K562 (cell line): Measurements from ENCODE around the gene CFAP97D2. TPM values are rescaled to one million over a fixed set of nuclear protein-coding genes. Genes with fewer than 3 reads are reported as not detected.

Experiments used
- ATAC-seq: fragments of 200-7000 bp; cut with Tn5 transposase; 3 replicates; pipeline ENCODE4 v1.9.1; 2020; ENCODE audit warnings: moderate library complexity
- BruUV-seq: library from RNA; stranded (reverse); fragments of 400-500 nt; replicated peaks from 2 replicates; lab custom pipeline; 2021; lab: Mats Ljungman, UMichigan
- CTCF ChIA-PET: fragments of 300-600 bp; formaldehyde crosslinking; extraction: SDS; loops from one replicate; lab custom pipeline; 2021; ENCODE audit warnings: low intra/inter-chr PET ratio; lab: Yijun Ruan, JAX
- POLR2A ChIA-PET: fragments of 300-600, 350-650 bp; sonication (Branson Sonifier 250); formaldehyde crosslinking; extraction: SDS; loops from one replicate; lab custom pipeline; 2021; ENCODE audit warnings: antibody characterized with exemption, inconsistent platforms; lab: Yijun Ruan, JAX
- DNase-seq, 4 experiments: peaks; one replicate each; pipeline versions ENCODE4 v3.0.0 to v3.0.0-alpha.2; 2011 to 2018; ENCODE audit warnings: low spot score in 3 of 4, mixed read lengths in 3 of 4; ENCODE audit errors: extremely low read depth in 1 of 4
- FAIRE-seq: peaks from 2 replicates; lab custom pipeline; 2011; peaks lifted over from hg19 to GRCh38; lab: Jason Lieb, UNC
- H2AFZ ChIP-seq: 2 replicates; pipeline ENCODE4 v1.6.0; 2011; ENCODE audit warnings: low read depth, low read length, control low read depth, inconsistent platforms
- H3K27ac ChIP-seq: fragments of 200-600 bp; 3 replicates; pipeline ENCODE4 v1.8.0; 2011; ENCODE audit warnings: low read depth, mild to moderate bottlenecking, control low read depth, inconsistent platforms, low read length, moderate library complexity, mixed read lengths; ENCODE audit errors: extremely low read depth
- H3K27me3 ChIP-seq, 2 experiments: fragments of 300-600 bp in 1 of 2; 2 replicates in 1 of 2; 3 replicates in 1 of 2; pipeline versions ENCODE4 v1.6.0 to v1.8.0; 2011; ENCODE audit warnings: inconsistent platforms in 2 of 2, low read length in 2 of 2, mild to moderate bottlenecking in 1 of 2, mixed read lengths in 1 of 2, moderate library complexity in 1 of 2; ENCODE audit not compliant: control insufficient read depth in 2 of 2, insufficient read depth in 2 of 2
- H3K36me3 ChIP-seq: fragments of 300-600 bp; 3 replicates; pipeline ENCODE4 v1.8.0; 2011; ENCODE audit warnings: mild to moderate bottlenecking, low read length, inconsistent platforms; ENCODE audit not compliant: control insufficient read depth, insufficient read depth
- H3K4me1 ChIP-seq, 2 experiments: fragments of 200-600 bp in 1 of 2; replicated peaks in 1 of 2; 2 replicates in 1 of 2; 3 replicates in 1 of 2; pipeline versions ENCODE4 v1.5.1 to v1.8.0; 2011; ENCODE audit warnings: inconsistent platforms in 2 of 2, low read length in 2 of 2, mild to moderate bottlenecking in 1 of 2, mixed read lengths in 1 of 2, moderate library complexity in 1 of 2; ENCODE audit not compliant: control insufficient read depth in 2 of 2, insufficient read depth in 2 of 2
- H3K4me2 ChIP-seq: 2 replicates; pipeline ENCODE4 v1.6.1; 2011; ENCODE audit warnings: low read length, control low read depth, inconsistent platforms, mixed read lengths; ENCODE audit not compliant: insufficient read depth
- H3K4me3 ChIP-seq: fragments of 200-600 bp; sonication (generic), shearing (Covaris generic); 2 replicates; pipeline ENCODE4 v1.5.1; 2016; ENCODE audit warnings: control low read depth, inconsistent platforms
- H3K79me2 ChIP-seq: fragments of 200-600 bp; 3 replicates; pipeline ENCODE4 v1.8.0; 2011; ENCODE audit warnings: low read length, inconsistent platforms; ENCODE audit not compliant: control insufficient read depth, insufficient read depth
- H3K9ac ChIP-seq, 2 experiments: 2 replicates each; pipeline versions ENCODE4 v1.6.0 to v1.6.1; 2011; ENCODE audit warnings: low read depth in 2 of 2, low read length in 2 of 2, control low read depth in 1 of 2, inconsistent platforms in 1 of 2, mild to moderate bottlenecking in 1 of 2, mixed read lengths in 1 of 2; ENCODE audit not compliant: insufficient read depth in 1 of 2
- H3K9me1 ChIP-seq: one replicate; pipeline ENCODE4 v1.6.0; 2011; ENCODE audit warnings: inconsistent platforms, mild to moderate bottlenecking, low read length, moderate library complexity; ENCODE audit not compliant: control insufficient read depth, insufficient read depth
- H3K9me3 ChIP-seq: replicated peaks from 2 replicates; pipeline ENCODE4 v1.5.1; 2011; ENCODE audit warnings: low read depth, low read length, inconsistent platforms; ENCODE audit not compliant: control insufficient read depth, insufficient read depth
- H4K20me1 ChIP-seq: replicated peaks from 2 replicates; pipeline ENCODE4 v1.6.1; 2011; ENCODE audit warnings: low read length, inconsistent platforms, mixed read lengths; ENCODE audit not compliant: control insufficient read depth, insufficient read depth
- AFF1 ChIP-seq, 2 experiments: fragments of 450-650 bp; IDR thresholded peaks; 2 replicates each; pipeline ENCODE4 v1.6.1; 2018; ENCODE audit warnings: mild to moderate bottlenecking in 2 of 2, low read depth in 1 of 2; ENCODE audit not compliant: partially characterized antibody in 2 of 2
- CBX8 ChIP-seq: fragments of 200-600 bp; sonication (generic); IDR thresholded peaks from 2 replicates; pipeline ENCODE4 v1.6.1; 2012; ENCODE audit warnings: borderline replicate concordance, mixed run types, low read depth, mild to moderate bottlenecking, moderate library complexity, mixed read lengths, low read length, control low read depth, inconsistent platforms; ENCODE audit not compliant: poor library complexity, severe bottlenecking; ENCODE audit errors: extremely low read depth
- TOE1 ChIP-seq, 2 experiments: fragments of 450-650 bp in 1 of 2; sonication (generic) in 1 of 2; formaldehyde crosslinking in 1 of 2; IDR thresholded peaks; 2 replicates each; pipeline versions ENCODE4 v1.7.1 to v1.8.0; 2016 to 2022; ENCODE audit warnings: borderline replicate concordance in 2 of 2, mild to moderate bottlenecking in 2 of 2, antibody characterized with exemption in 1 of 2, inconsistent platforms in 1 of 2, low read depth in 1 of 2, missing genetic modification reagents in 1 of 2, moderate library complexity in 1 of 2
- ZBTB40 ChIP-seq, 2 experiments: fragments of 450-650 bp in 1 of 2; sonication (generic) in 1 of 2; formaldehyde crosslinking in 1 of 2; IDR thresholded peaks; 2 replicates each; pipeline versions ENCODE4 v1.7.1 to v1.9.0; 2016 to 2022; ENCODE audit warnings: inconsistent platforms in 1 of 2, mild to moderate bottlenecking in 1 of 2, missing genetic modification reagents in 1 of 2
- WGBS: fragments of 100-300 bp; shearing (Covaris generic); methylation state at CpG from one replicate; pipeline ENCODE4 v1.1.6; 2016; ENCODE audit warnings: low coverage, mixed read lengths; ENCODE audit not compliant: insufficient coverage; ENCODE audit errors: missing lambda C conversion rate; 5-methylcytosine and 5-hydroxymethylcytosine counted together
- in situ Hi-C: fragments of 300-500 bp; cut with MboI; formaldehyde crosslinking; loops from 4 replicates; pipeline ENCODE4 v1.15.0; 2018; ENCODE audit warnings: inconsistent platforms, mixed read lengths
- intact Hi-C: fragments of 100-400 bp; cut with micrococcal nuclease; formaldehyde crosslinking; loops from 2 replicates; pipeline ENCODE4 v1.14.2; 2022
- polyA plus RNA-seq, 8 experiments: library from polyadenylated mRNA; depleted of rRNA in 4 of 8; stranded (reverse) in 5 of 8; unstranded in 3 of 8; fragments of >200 nt; fragmentation: Nextera tagmentation in 2 of 8; fragmentation: Illumina TruSeq in 1 of 8; extraction: Ambion mirVana in 2 of 8; extraction: Trizol in 1 of 8; gene quantifications; 2 replicates each; pipeline versions ENCODE4 v1.2.1 to v1.2.3, GENCODE V29; 2011 to 2014; ENCODE audit warnings: inconsistent platforms in 1 of 8, missing spikeins in 1 of 8
- total RNA-seq, 7 experiments: library from RNA; depleted of rRNA in 6 of 7; stranded (reverse); fragments of >200 nt in 6 of 7; fragmentation: Illumina TruSeq in 2 of 7; extraction: Trizol in 2 of 7; gene quantifications; 2 replicates each; pipeline versions ENCODE4 v1.2.1 to v1.2.3, GENCODE V29; 2011 to 2021; ENCODE audit warnings: low replicate concordance in 1 of 7

CFAP97D2 gene
- total and polyA plus RNA-seq, 9 of the 15 experiments (the other 6 are each of a cell fraction or from before 2014, with no cell fraction given) = not detected

- Histone ChIP-seq H3K79me2 (peaks cover 30% of the 10 kb centered on the region), H3K4me2 (0 out of 2 replicates have a peak overlapping the region, but pooled peaks have one; percentile 24), H3K36me3 (peaks cover 30% of the 10 kb centered on the region; the same call in 2 of the 3 replicates), H3K4me3 (0 out of 2 replicates have a peak overlapping the region, but pooled peaks have one; percentile 87), H3K9me3 (peaks cover 7% of the 10 kb centered on the region; the same call in 1 of the 2 replicates)
- DNase-seq = no peak
- WGBS = 45% methylated on average over 4 of the region's 4 CpGs
- TF ChIP-seq TOE1 (IDR thresholded peaks at IDR 0.05; ENCODE audit: borderline replicate concordance) (no peak), TOE1 (CRISPR knock-in tag; IDR thresholded peaks at IDR 0.05; ENCODE audit: borderline replicate concordance, low read depth) (no peak), CBX8 (no peak), ZBTB40 (IDR thresholded peaks at IDR 0.05) (no peak), ZBTB40 (CRISPR knock-in tag; IDR thresholded peaks at IDR 0.05) (no peak), AFF1 (IDR thresholded peaks at IDR 0.05; ENCODE audit: low read depth in 1 of 2, partially characterized antibody in 2 of 2) (peak in 1 of 2 experiments; percentile 25)
- TF ChIP-seq, all 486 proteins: peak for 1
- Histone ChIP-seq H3K27ac (peak overlapping the region; percentile 70; the same call in 2 of the 3 replicates), H4K20me1 (no peaks in the 10 kb centered on the region), H2AFZ (peak overlapping the region; percentile 90), H3K4me1 (peaks cover 11 to 31% of the 10 kb centered on the region in 2 experiments; a peak in 4 of 5 replicates), H3K27me3 (no peaks in the 10 kb centered on the region), H3K9me1 (no peaks in the 10 kb centered on the region), H3K9ac (no peak overlapping the region)
- ATAC-seq = no peak
- CTCF ChIA-PET = no interaction called here
- in situ Hi-C loops = no loop called here
- intact Hi-C loops = no loop called here
- BruUV-seq = no TSS peak
- no peak for FAIRE-seq
- POLR2A ChIA-PET = no interaction called here
Measured at GRCh38 chr13:114234266-114234644, 55.2 kb downstream of the CFAP97D2 start.
